Caco-2 (cell line): ENCODE measurements around the gene ALOXE3. TPM values are rescaled to one million over a fixed set of nuclear protein-coding genes. Genes with fewer than 3 reads are reported as not detected.

ENCODE experiments used
- BruUV-seq: library from RNA; stranded (reverse); fragments of 400-500 nt; replicated peaks from 2 replicates; lab custom pipeline; 2021; lab: Mats Ljungman, UMichigan
- CTCF ChIA-PET: fragments of 300-600 bp; sonication (Branson Sonifier 250); formaldehyde crosslinking; loops from one replicate; lab custom pipeline; 2022; ENCODE audit warnings: antibody characterized with exemption; lab: Charles Lee
- POLR2A ChIA-PET: fragments of 300-600 bp; sonication (Branson Sonifier 250); formaldehyde crosslinking; loops from one replicate; lab custom pipeline; 2022; ENCODE audit warnings: antibody characterized with exemption; lab: Charles Lee
- DNase-seq, 2 experiments: peaks; one replicate each; pipeline versions ENCODE4 v3.0.0 to v3.0.0-alpha.2; 2020 to 2022
- H3K27me3 ChIP-seq: replicated peaks from 2 replicates; pipeline ENCODE4 v1.6.0; 2011; ENCODE audit warnings: low read length; ENCODE audit not compliant: control insufficient read depth, insufficient read depth
- H3K36me3 ChIP-seq: 2 replicates; pipeline ENCODE4 v1.5.1; 2011; ENCODE audit warnings: low read length; ENCODE audit not compliant: control insufficient read depth, insufficient read depth
- H3K4me1 ChIP-seq: fragments of 250-450 bp; sonication (Bioruptor Pico); 2 replicates; pipeline ENCODE4 v1.5.1; 2020; ENCODE audit warnings: mild to moderate bottlenecking
- H3K4me3 ChIP-seq: 2 replicates; pipeline ENCODE4 v1.5.1; 2011; ENCODE audit warnings: low read depth, mild to moderate bottlenecking, control low read depth, low read length
- H3K9me3 ChIP-seq: fragments of 250-450 bp; sonication (Bioruptor Pico); 2 replicates; pipeline ENCODE4 v1.5.1; 2020; ENCODE audit warnings: mild to moderate bottlenecking, moderate library complexity
- H3K27ac Mint-ChIP-seq: one replicate; pipeline ENCODE4 v1.8.0; 2022; ENCODE audit warnings: mixed read lengths; ENCODE audit not compliant: unreplicated experiment
- H3K27me3 Mint-ChIP-seq: one replicate; pipeline ENCODE4 v1.8.0; 2022; ENCODE audit warnings: mixed read lengths; ENCODE audit not compliant: insufficient read depth, unreplicated experiment
- H3K36me3 Mint-ChIP-seq: one replicate; pipeline ENCODE4 v1.8.0; 2022; ENCODE audit warnings: mild to moderate bottlenecking, mixed read lengths; ENCODE audit not compliant: insufficient read depth, unreplicated experiment
- H3K4me1 Mint-ChIP-seq: one replicate; pipeline ENCODE4 v1.8.0; 2022; ENCODE audit warnings: low read depth, mixed read lengths; ENCODE audit not compliant: unreplicated experiment
- H3K4me3 Mint-ChIP-seq: one replicate; pipeline ENCODE4 v1.8.0; 2022; ENCODE audit warnings: mild to moderate bottlenecking, moderate library complexity, mixed read lengths; ENCODE audit not compliant: unreplicated experiment
- H3K9me3 Mint-ChIP-seq: one replicate; pipeline ENCODE4 v1.8.0; 2022; ENCODE audit warnings: mixed read lengths; ENCODE audit not compliant: unreplicated experiment
- CTCF ChIP-seq, 2 experiments: fragments of 200-600 bp in 1 of 2; IDR thresholded peaks; 1 replicate in 1 of 2; 2 replicates in 1 of 2; pipeline versions ENCODE4 v1.5.1 to v1.8.0; 2011 to 2022; ENCODE audit warnings: antibody characterized with exemption in 1 of 2, control low read depth in 1 of 2, inconsistent platforms in 1 of 2, low read depth in 1 of 2, low read length in 1 of 2, mild to moderate bottlenecking in 1 of 2, moderate library complexity in 1 of 2; ENCODE audit not compliant: insufficient read depth in 1 of 2, severe bottlenecking in 1 of 2, unreplicated experiment in 1 of 2
- intact Hi-C: fragments of 100-400 bp; cut with micrococcal nuclease; formaldehyde crosslinking; loops from one replicate; pipeline ENCODE4 v1.10.0; 2022; ENCODE audit not compliant: unreplicated experiment
- total RNA-seq: library from RNA; stranded (reverse); gene quantifications from 2 replicates; pipeline ENCODE4 v1.2.3, GENCODE V29; 2022

The ALOXE3 gene
- total RNA-seq, 1 experiment from 2014 or later, result not detected

- peaks cover 14% of the 10 kb centered on the region for H3K4me1 Mint-ChIP-seq
- H3K27me3 Mint-ChIP-seq, result peaks cover 10% of the 10 kb centered on the region
- ChIA-PET POLR2A (no interaction called here), CTCF (no interaction called here)
- no peaks in the 10 kb centered on the region for H3K9me3 Mint-ChIP-seq
- no peaks in the 10 kb centered on the region for H3K36me3 Mint-ChIP-seq
- H3K4me1 ChIP-seq, result peaks cover 18% of the 10 kb centered on the region
- no peak for DNase-seq
- no peak overlapping the region for H3K4me3 ChIP-seq
- H3K36me3 ChIP-seq, result no peaks in the 10 kb centered on the region
- H3K4me3 Mint-ChIP-seq, result no peak overlapping the region
- intact Hi-C loops, result no loop called here
- no peak for TF ChIP-seq CTCF (IDR thresholded peaks at IDR 0.05; ENCODE audit: insufficient read depth in 1 of 2, low read depth in 1 of 2, low read length in 1 of 2, severe bottlenecking in 1 of 2, unreplicated experiment in 1 of 2)
- H3K9me3 ChIP-seq, result no peaks in the 10 kb centered on the region
- no peak overlapping the region for H3K27ac Mint-ChIP-seq
- BruUV-seq, result no TSS peak
- no peaks in the 10 kb centered on the region for H3K27me3 ChIP-seq
These were observed 46.0 kb downstream of the ALOXE3 start for GRCh38 chr17:8072341-8072728.

DNA sequence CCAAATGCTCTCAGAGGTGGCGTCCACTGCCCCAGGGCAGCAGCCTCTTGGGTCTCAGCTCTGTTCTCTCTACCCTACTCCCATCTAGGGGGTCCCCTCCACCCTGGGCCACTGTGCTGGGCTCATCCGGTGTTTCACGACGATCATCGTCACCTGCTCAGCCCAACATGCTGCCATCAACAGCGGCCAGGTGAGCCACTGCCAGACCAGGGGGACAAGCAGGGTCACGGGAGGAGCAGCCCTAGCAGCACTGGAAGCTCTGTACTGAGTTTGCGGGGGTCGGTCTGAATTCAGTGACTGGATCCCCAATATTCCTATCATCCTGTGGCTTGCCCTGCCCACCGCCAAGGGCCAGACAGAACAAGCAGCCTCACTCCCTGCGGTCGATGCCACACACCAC lies 46.8 kb downstream of the ALOXE3 start:
- H3K36me3 ChIP-seq, result no peaks in the 10 kb centered on the region
- Mint-ChIP-seq H3K9me3 (no peaks in the 10 kb centered on the region), H3K27ac (no peak overlapping the region), H3K4me1 (peaks cover 14% of the 10 kb centered on the region), H3K36me3 (no peaks in the 10 kb centered on the region), H3K27me3 (peaks cover 10% of the 10 kb centered on the region), H3K4me3 (no peak overlapping the region)
- CTCF ChIA-PET, result no interaction called here
- H3K4me1 ChIP-seq, result peaks cover 18% of the 10 kb centered on the region
- BruUV-seq, result no TSS peak
- H3K4me3 ChIP-seq, result no peak overlapping the region
- H3K9me3 ChIP-seq, result no peaks in the 10 kb centered on the region
- no peak for DNase-seq
- no peak for TF ChIP-seq CTCF (IDR thresholded peaks at IDR 0.05; ENCODE audit: insufficient read depth in 1 of 2, low read depth in 1 of 2, low read length in 1 of 2, severe bottlenecking in 1 of 2, unreplicated experiment in 1 of 2)
- POLR2A ChIA-PET, result no interaction called here
- H3K27me3 ChIP-seq, result no peaks in the 10 kb centered on the region
- intact Hi-C loops, result no loop called here

GRCh38 chr17:8069587-8069860 lies 48.8 kb downstream of the ALOXE3 start:
- no peaks in the 10 kb centered on the region for H3K9me3 Mint-ChIP-seq
- no peak for DNase-seq
- no peak overlapping the region for H3K4me3 Mint-ChIP-seq
- H3K36me3 Mint-ChIP-seq, result no peaks in the 10 kb centered on the region
- peaks cover 5% of the 10 kb centered on the region for H3K27me3 Mint-ChIP-seq
- no TSS peak for BruUV-seq
- CTCF ChIA-PET, result interaction anchor here (1.6 to 2.1 kb wide), 2 partner anchors 9 to 50 kb away, joined by 5 to 9 read pairs; no protein-coding TSS in a partner anchor
- H3K27me3 ChIP-seq, result no peaks in the 10 kb centered on the region
- no peaks in the 10 kb centered on the region for H3K36me3 ChIP-seq
- no peaks in the 10 kb centered on the region for H3K9me3 ChIP-seq
- TF ChIP-seq CTCF (IDR thresholded peaks at IDR 0.05; ENCODE audit: insufficient read depth in 1 of 2, low read depth in 1 of 2, low read length in 1 of 2, severe bottlenecking in 1 of 2, unreplicated experiment in 1 of 2), result no peak
- POLR2A ChIA-PET, result no interaction called here
- peaks cover 18% of the 10 kb centered on the region for H3K4me1 ChIP-seq
- H3K4me1 Mint-ChIP-seq, result peaks cover 14% of the 10 kb centered on the region
- intact Hi-C loops, result no loop called here
- no peak overlapping the region for H3K4me3 ChIP-seq
- no peak overlapping the region for H3K27ac Mint-ChIP-seq
